ENCODE results near the gene AXIN1.
"Not testable (repeated sequence)": the region's sequence is repeated elsewhere in the genome, so short reads cannot be mapped to it uniquely, and the experiment has no call there.

AXIN1 gene

DNA sequence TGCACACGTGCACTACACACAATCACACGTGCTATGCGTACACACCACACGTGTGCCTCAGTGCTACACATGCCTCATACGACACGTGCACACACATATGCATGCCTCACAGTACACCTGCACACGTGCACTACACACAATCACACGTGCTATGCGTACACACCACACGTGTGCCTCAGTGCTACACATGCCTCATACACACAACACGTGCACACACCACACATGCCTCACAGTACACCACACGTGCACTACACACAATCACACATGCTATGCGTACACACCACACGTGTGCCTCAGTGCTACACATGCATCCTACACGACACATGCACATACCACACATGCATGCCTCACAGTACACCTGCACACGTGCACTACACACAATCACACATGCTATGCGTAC, 85.0 kb downstream of the AXIN1 start:
- not testable (repeated sequence) for DNase-seq (ENCODE audit: low read depth in 2 of 2)

DNA sequence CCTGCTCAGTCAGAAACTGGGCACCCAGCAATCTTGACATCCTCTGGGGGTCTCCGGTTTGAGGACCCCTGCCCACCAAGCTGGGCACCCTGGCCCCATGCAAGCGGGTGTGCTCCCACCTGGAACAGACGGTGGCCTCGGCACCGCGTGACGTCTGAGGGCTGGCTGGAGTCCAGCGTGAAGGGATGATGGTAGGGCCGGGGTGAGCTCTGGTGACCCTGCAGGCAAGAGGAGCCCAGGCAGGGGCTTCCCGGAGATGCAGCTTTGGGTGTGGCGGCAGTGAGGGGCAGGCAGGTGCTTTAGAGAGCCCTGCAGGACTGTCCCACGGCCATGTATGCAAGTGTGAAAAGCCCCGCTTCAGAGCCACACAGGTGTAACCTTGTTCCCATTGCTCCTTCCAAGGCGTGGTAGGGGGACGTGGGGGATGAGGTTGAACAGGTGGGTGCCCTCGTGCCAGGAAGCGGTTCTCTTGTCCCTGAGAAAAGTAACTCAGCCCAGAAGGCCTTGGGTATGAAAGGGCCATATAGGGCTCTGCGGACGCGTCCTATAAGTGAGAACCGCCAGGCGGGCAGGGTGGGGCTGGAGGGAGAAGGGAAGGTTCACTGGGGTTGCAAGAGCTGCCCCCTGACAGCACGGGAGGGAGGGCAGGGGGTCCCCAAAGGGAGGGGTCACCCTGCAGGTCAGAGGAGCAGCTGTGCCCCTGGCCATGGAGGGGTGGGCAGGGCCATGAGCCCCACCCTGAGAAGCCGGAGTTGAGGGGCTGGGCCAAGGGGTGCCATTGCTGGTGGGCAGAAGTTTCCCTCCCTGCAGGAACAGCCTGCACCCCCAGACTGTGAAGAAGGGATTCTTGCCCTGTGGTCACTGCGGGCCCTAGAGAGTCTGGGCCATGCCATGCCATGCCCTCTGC, 86.0 kb downstream of the AXIN1 start:
- DNase-seq (ENCODE audit: low read depth in 2 of 2): no peak

DNA sequence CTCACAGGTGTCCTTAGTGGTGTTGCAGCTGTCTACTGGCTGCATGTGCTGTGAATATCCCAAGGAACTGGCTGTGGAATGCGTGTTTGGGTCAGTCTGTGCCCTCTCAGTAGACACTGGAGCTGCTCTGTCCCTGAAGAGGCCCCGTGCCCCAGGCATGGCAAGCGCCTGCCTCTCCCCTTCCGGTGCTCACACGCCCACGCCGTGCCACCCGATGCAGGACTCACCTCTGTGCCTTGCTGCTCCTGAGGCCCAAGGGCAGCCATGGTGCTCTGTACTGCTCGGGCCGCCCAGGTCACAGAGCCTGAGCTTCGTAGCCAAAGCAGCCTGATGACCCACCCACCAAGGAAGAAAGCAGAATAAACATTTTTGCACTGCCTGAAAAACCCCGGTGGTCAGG, 86.8 kb downstream of the AXIN1 start:
- no peak for DNase-seq (ENCODE audit: low read depth in 2 of 2)

DNA sequence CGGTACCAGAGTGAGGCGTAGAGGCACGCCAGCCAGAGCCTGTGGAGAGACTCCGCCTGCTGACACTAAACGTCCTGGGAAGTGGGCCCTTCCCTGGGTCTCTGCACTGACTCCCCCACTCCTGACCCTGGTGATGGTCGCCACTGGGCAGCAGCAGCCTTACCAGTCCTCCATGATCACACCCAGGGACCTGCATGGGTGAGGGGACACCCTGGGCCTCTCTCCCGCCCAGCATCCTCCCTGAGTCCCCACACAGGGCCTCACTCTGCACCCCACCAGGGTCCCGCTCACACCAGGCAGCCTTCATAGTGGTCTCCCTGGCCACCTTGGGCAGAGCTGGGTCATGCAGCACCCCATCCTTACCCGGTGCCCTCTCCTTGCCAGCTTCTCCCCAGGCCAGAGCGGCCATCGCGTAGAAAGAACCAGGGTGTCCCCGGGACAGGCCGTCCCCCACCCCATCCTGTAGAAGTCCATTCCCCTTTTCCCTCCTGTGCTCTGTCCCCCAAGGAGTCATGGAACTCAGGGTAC, 87.5 kb downstream of the AXIN1 start:
- DNase-seq (ENCODE audit: low read depth in 2 of 2): no peak

DNA sequence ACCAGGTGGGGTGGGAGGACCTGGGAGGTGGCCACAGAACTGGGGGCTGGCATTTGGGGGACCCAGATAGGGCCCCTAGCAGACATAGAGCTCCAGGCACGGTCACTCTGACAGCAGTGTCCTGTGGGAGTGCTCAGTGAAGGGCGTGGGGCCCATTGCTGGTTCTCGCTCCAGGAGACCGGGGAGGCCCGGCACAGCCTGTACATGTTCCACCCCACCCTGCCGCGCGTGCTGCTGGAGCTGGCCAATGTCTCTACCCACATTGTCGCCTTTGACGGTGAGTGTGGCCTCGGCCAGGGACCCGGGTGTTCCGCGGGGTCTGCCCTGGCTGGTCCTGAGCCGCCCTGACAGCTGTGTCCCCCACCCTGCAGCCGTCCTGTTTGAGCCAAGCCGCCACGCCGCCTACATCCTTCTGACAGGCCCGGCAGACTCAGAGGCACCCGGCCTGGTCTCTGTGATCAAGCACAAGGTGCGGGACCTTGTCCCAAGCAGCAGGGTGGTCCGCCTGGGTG, 88.0 kb downstream of the AXIN1 start:
- no peak for DNase-seq (ENCODE audit: low read depth in 2 of 2)

DNA sequence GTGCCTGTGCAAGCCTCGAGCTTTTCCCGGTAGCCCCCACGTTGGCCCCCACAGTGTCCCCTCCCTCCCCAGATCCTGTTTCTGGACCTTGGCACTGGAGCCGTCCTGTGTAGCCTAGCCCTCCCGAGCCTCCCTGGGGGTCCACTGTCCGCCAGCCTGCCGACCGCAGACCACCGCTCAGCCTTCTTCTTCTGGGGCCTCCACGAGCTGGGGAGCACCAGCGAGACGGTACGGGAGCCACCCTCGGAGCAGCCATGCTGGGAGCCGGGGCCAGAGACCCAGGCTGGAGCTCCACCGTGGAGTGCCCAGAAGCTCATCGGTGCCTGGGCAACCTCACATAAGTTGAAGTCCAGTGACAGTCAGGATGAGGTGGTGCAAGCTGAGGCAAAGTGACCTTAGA, 88.6 kb downstream of the AXIN1 start:
- no peak for DNase-seq (ENCODE audit: low read depth in 2 of 2)

DNA sequence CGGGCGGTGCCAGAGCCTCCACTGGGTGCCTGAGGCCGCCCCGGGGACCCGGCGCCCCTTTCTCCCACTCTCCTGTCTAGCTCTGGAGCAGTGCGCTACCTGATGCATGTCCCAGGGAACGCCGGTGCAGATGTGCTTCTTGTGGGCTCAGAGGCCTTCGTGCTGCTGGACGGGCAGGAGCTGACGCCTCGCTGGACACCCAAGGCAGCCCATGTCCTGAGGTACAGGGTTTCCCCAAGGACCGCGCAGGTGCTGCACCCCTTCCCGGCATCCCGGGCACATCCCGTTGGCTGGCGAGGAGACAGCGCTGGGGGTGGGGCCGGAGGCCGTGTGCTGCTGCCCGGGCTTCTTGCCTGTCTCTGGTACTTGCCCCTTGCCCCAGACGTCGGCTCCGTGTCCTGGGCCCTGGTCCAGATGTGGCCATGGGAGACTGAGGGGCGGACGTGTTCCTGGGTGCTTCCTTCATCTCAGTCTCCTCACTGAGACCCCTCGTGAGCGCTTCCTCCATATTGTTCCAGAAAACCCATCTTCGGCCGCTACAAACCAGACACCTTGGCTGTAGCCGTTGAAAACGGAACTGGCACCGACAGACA, 89.2 kb downstream of the AXIN1 start:
- DNase-seq (ENCODE audit: low read depth in 2 of 2): no peak

DNA sequence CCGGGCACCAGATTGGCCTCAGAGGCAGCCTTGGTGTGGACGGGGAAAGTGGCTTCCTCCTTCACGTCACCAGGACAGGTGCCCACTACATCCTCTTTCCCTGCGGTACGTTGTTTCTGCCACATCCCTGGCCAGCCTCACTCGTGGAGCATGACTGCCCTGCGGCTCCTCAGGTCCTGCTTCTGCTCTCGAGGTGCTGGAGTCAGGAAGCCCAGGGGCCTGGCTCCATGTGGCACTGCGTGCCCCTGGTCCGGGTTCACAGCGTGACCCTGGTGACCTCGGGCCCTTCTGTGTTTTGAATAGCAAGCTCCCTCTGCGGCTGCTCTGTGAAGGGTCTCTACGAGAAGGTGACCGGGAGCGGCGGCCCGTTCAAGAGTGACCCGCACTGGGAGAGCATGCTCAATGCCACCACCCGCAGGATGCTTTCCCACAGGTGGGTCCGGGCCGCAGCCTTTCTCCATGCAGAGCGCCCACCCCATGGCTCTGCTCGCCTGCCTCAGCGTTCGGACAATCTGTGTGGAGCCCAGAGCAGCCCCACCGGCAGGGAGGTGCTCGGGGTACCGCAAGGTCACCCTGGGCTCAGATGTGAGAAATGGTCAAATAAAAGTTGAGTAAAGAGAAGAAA, 90.3 kb downstream of the AXIN1 start:
- DNase-seq (ENCODE audit: low read depth in 2 of 2): no peak

DNA sequence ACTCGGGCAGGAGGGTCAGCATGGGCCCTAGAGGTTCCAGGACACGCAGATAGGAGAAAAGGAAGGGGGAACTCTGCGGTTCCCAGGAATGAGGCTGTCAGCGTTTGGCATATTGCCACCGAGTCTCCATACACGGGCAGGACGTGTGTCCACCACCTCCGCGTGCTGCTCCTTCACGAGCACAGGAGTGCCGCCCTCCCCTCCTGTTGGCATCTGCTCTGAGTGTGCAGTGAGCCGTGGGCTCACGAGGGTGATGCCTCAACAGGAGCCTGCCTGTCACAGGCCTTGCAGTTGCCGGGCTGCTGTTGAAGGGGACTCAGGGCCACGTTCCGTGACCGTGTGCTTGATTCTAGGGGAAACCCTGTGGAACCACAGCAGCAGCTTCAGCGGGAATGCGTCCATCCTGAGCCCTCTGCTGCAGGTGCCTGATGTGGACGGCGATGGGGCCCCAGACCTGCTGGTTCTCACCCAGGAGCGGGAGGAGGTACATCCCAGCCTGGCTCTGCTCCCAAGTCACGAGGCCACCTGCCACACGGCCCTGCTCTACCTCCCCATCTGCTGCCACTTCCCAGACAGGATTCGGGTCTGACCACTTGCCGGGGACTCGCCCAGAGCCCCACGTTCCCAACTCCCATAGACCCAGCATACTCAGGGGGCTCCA, 91.4 kb downstream of the AXIN1 start:
- DNase-seq (ENCODE audit: low read depth in 2 of 2): no peak

DNA sequence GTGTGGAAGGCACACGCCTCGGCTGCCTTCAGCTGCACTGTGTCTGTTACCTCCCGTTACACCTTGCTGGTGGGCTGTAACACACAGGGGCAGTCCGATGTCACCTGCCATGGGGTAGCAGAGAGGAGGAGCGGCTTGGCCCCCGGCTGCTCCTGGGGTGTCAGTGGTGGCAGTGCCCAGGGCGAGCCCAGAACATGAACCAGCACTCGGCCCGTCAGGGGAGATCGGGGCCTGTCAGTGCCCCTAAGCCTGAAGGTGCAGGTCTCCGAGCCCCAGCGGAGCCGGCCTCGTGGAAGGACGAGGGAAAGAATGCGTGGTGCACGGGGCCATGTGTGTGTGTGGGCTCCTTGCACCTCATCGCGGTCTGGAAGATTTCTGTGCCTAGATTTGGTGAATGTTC, 92.2 kb downstream of the AXIN1 start:
- DNase-seq (ENCODE audit: low read depth in 2 of 2): no peak

DNA sequence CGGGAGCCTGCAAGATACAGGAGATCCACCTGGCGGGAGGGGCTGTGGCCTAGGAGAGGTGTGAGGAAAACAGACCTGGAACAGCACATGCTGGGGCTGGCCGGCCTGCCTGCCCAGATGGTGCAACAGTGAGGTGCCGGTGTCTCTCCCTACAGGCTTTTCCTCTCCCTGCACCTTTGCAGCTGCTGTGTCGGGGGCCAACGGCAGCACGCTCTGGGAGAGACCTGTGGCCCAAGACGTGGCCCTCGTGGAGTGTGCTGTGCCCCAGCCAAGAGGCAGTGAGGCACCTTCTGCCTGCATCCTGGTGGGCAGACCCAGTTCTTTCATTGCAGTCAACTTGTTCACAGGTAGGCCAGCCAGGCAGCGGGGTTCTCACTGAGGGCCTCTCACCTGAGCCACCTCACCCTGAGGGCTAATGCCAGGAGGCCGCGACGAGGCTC, 92.7 kb downstream of the AXIN1 start:
- no peak for DNase-seq (ENCODE audit: low read depth in 2 of 2)

DNA sequence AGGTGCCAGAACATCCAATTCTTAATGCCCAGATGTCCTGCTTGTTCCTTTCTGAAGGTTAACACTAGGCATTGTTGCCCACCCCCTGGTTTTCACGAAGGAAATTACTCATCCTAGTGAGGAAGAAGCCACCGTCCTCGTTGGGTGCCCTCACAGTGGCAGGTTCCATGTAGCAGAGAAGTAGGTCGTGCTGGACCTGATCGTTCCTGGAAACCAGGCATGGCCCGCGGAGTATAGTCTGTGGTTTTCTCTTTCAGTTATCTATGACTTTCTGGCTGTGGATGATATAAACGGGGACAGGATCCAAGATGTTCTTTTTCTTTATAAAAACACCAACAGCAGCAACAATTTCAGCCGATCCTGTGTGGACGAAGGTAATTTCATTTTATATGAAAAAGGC, 93.3 kb downstream of the AXIN1 start:
- DNase-seq (ENCODE audit: low read depth in 2 of 2): no peak

DNA sequence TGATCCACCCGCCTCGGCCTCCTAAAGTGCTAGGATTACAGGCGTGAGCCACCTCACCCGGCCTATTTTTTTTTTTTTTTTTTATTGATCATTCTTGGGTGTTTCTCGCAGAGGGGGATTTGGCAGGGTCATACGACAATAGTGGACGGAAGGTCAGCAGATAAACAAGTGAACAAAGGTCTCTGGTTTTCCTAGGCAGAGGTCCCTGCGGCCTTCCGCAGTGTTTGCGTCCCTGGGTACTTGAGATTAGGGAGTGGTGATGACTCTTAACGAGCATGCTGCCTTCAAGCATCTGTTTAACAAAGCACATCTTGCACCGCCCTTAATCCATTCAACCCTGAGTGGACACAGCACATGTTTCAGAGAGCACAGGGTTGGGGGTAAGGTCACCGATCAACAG, 94.4 kb downstream of the AXIN1 start:
- not testable (repeated sequence) for DNase-seq (ENCODE audit: low read depth in 2 of 2)

DNA sequence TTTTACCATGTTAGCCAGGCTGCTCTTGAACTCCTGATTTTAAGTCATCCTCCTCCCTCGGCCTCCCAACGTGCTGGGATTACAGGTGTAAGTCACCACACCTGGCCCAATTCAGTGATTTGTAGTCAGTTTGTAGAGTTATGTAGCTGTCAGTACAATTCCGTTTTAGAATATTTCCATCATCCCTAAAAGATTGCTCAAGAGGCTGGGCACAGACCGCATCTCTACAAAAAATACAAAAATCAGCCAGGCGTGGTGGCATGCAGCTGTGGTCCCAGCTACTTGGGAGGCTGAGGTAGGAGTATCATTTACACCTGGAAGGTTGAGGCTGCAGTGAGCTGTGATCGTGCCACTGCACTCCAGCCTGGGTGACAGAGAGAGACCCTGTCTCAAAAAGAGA, 97.3 kb downstream of the AXIN1 start:
- no peak for DNase-seq (ENCODE audit: low read depth in 2 of 2)

DNA sequence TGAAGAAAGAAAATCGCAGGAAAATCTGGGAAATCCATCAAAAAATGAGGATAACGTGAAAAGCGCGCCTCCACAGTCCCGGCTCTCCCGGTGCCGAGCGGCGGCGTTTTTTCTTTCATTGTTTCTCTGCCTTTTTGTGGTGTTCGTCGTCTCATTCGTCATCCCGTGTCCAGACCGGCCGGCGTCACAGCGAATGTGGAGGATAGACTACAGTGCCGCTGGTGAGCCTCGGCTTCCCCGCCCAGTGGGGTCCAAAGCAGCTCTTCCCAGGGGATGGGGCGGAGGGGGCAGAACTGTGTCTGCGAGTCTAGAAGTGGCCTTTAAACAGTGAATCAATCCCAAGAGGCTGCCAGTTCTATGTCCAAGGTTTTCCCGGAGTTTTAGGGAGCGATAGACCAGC, 98.1 kb downstream of the AXIN1 start:
- DNase-seq (ENCODE audit: low read depth in 2 of 2): no peak

DNA sequence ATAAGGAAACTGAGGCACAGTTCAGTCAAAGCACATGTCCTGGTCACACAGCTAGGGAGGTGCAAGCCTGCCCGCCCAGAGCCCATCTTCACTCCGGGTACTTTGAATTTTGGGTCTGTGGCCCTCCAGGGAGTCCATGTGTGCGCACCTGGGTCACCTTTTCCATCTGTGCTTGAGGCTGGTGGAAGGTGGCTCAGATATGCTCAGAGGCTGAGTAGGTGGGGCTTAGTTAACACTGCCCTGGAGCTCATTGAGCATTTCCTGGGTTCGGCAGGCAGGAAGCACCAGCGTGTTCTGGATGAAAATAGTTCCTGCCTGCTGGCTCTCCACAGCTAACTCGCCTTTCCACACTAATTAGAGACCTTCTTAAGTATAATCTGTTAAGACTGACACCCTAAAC, 98.7 kb downstream of the AXIN1 start:
- no peak for DNase-seq (ENCODE audit: low read depth in 2 of 2)

DNA sequence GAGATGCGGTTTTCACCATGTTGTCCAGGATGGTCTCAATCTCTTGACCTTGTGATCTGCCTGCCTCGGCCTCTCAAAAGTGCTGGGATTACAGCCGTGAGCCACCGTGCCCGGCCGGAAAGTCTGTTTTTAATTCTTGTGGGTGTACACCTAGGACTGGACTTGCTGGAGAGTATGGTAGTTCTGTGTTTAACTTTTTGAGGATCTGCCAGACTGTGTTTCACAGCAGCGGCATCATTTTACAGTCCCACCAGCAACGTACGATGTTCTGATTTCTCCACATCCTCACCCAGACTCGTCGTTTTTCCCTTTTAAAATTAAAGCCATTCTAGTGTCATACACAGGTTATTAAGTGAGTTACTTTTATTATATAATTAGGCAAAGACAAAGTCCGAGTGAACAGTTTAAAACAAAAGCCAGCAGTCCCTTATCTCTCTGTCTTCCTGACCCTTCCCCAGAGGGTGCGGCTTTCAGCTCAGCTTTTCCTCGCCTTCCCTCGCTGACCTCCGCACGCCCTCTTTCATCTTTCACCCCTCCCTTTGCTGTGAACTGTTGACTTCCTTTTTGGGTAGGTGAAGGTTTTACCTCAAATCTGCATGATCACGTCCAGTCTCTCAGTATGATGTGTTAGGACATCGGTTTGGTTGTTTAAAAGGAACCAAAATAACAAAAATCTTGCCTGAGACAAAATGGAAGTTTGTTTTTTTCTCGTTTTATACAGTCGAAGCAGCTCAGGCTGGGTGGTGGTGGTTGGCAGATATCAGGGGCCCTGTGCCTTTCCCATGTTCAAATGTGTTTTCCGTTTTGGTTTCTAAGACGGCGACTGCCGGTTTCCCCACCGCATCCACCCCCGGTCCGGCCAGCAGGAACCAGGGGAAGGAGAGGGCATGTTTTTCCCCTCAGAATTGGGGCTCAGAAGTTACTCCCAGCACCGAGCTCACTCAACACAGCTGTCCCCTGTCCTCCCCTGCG, 99.9 kb downstream of the AXIN1 start:
- DNase-seq (ENCODE audit: low read depth in 2 of 2): no peak

DNA sequence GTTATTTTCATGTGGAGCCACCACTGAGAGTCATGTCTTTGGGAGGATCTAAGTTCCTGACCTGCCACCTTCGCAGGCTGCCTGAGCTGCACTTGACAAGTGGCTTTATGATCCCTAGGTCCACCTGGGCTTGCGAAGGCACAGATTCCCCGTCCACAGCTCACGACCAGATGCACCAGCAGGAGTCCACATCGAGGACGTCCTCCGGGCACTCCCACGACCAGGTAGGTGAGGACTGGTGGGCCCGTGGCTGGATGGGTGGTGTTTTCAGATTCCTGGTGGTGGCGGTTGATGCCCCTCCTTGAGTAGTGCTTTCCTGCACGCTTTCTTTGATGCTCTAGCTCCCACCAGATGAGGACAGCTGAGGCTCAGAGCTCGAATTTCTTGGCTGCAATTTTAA, 103.1 kb downstream of the AXIN1 start:
- DNase-seq (ENCODE audit: low read depth in 2 of 2): no peak

DNA sequence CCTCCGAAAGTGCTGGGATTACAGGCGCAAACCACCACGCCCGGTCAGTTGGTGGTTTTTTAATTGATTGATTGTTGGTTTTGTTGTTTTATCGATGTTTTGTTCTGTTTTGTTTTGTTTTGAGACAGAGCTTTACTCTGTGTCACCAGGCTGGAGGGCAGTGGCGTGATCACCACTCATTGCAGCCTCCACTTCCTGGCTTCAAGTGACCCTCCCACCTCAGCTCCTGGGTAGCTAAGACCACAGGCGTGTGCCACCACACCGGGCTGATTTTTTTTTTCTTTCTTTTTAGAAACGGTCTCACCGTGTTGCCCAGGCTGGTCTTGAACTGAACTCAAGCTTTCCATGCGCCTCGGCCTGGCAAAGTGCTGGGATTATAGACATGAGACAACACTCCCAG, 105.5 kb downstream of the AXIN1 start:
- no peak for DNase-seq (ENCODE audit: low read depth in 2 of 2)

DNA sequence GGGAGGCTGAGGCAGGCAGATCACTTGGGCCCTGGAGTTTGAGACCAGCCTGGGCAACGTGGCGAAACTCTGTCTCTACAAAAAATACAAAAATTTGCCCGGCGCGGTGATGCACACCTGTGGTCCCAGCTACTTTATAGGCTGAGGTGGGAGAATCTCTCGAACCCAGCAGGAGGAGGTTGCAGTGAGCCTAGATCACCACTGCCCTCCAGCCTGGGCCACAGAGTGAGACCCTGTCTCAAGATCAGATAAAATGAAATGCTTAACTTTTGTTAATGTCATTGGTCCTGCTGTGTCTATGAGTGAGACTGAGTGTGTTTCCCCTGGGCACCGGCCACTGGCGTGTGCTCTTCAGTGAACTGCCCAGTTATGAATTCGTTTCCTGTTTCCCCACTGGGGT, 107.4 kb downstream of the AXIN1 start:
- no peak for DNase-seq (ENCODE audit: low read depth in 2 of 2)

DNA sequence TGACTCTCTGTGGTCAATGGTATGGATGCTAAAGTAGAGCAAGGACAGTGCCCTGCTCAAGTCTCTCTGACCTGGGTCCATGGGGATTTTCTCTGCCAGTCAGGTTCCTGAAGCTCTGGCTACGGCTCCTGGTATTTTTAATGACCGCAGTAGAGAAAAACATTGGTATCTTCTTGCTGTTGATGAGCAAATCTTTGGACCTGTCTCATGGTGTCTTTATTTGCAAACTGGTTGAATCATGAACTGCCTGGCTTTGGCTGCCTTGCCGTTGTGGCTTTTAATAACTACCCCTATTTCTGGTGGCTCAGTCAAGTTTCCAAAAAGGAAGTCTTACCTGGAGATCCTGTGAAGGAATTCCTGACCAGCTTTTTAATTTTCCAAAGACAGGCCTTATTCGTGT, 109.2 kb downstream of the AXIN1 start:
- no peak for DNase-seq (ENCODE audit: low read depth in 2 of 2)

Measured in stimulated activated CD4-positive, alpha-beta T cell treated with anti-CD3 and anti-CD28 coated beads, Interleukin-1b, Interleukin-23, amount 100 ng/mL, for 4 hours (primary cell).